Endothelial cell of umbilical vein (primary cell): ENCODE results near the gene ORC6. TPM values are rescaled to one million over a fixed set of nuclear protein-coding genes. Genes with fewer than 3 reads are reported as not detected.

ENCODE experiments used
- BruUV-seq: library from RNA; stranded (reverse); fragments of 400-500 nt; replicated peaks from 2 replicates; lab custom pipeline; 2021; lab: Mats Ljungman, UMichigan
- CTCF ChIA-PET: fragments of 300-600, 350-600 bp; sonication (Branson Sonifier 250); formaldehyde crosslinking; loops from one replicate; lab custom pipeline; 2021; ENCODE audit warnings: antibody characterized with exemption, inconsistent platforms; lab: Charles Lee
- POLR2A ChIA-PET: fragments of 300-600, 350-600 bp; sonication (Branson Sonifier 250); formaldehyde crosslinking; loops from one replicate; lab custom pipeline; 2021; ENCODE audit warnings: antibody characterized with exemption, inconsistent platforms; lab: Charles Lee
- DNase-seq: peaks from one replicate; pipeline ENCODE4 v3.0.0-alpha.2; 2011; ENCODE audit warnings: low read depth, low spot score
- FAIRE-seq: peaks from 2 replicates; lab custom pipeline; 2011; peaks lifted over from hg19 to GRCh38; lab: Jason Lieb, UNC
- H2AFZ ChIP-seq: 2 replicates; pipeline ENCODE4 v1.6.0; 2012; ENCODE audit warnings: low read depth, low read length, control low read depth, inconsistent platforms
- H3K27ac ChIP-seq: 2 replicates; pipeline ENCODE4 v1.5.1; 2011; ENCODE audit warnings: low read depth, mild to moderate bottlenecking, control low read depth, low read length, moderate library complexity; ENCODE audit not compliant: insufficient read depth
- H3K27me3 ChIP-seq, 2 experiments: 2 replicates each; pipeline versions ENCODE4 v1.6.0 to v1.6.1; 2011; ENCODE audit warnings: low read length in 2 of 2, mixed read lengths in 1 of 2; ENCODE audit not compliant: control insufficient read depth in 2 of 2, insufficient read depth in 2 of 2
- H3K36me3 ChIP-seq, 2 experiments: 2 replicates in 1 of 2; 3 replicates in 1 of 2; pipeline ENCODE4 v1.5.1; 2011; ENCODE audit warnings: low read length in 2 of 2, mild to moderate bottlenecking in 1 of 2, moderate library complexity in 1 of 2; ENCODE audit not compliant: control insufficient read depth in 2 of 2, insufficient read depth in 2 of 2; ENCODE audit errors: extremely low read depth in 1 of 2
- H3K4me1 ChIP-seq: 3 replicates; pipeline ENCODE4 v1.5.1; 2011; ENCODE audit warnings: mild to moderate bottlenecking, low read length; ENCODE audit not compliant: control insufficient read depth, insufficient read depth; ENCODE audit errors: extremely low read depth
- H3K4me2 ChIP-seq: 2 replicates; pipeline ENCODE4 v1.6.1; 2011; ENCODE audit warnings: low read length, control low read depth, mixed read lengths; ENCODE audit not compliant: insufficient read depth
- H3K4me3 ChIP-seq, 3 experiments: fragments of 200-600 bp in 1 of 3; sonication (generic), shearing (Covaris generic) in 1 of 3; replicated peaks in 1 of 3; 2 replicates each; pipeline ENCODE4 v1.5.1; 2011 to 2016; ENCODE audit warnings: control low read depth in 3 of 3, low read length in 3 of 3, mild to moderate bottlenecking in 2 of 3, inconsistent platforms in 1 of 3, low read depth in 1 of 3, moderate library complexity in 1 of 3; ENCODE audit not compliant: insufficient read depth in 1 of 3
- H3K79me2 ChIP-seq: 2 replicates; pipeline ENCODE4 v1.6.0; 2012; ENCODE audit warnings: low read length, inconsistent platforms; ENCODE audit not compliant: control insufficient read depth, insufficient read depth
- H3K9ac ChIP-seq: replicated peaks from 2 replicates; pipeline ENCODE3; 2011; ENCODE audit warnings: low read length, control low read depth; ENCODE audit not compliant: insufficient read depth; ENCODE audit errors: extremely low read depth
- H3K9me1 ChIP-seq: replicated peaks from 3 replicates; pipeline ENCODE4 v1.6.0; 2011; ENCODE audit warnings: mild to moderate bottlenecking, low read length; ENCODE audit not compliant: control insufficient read depth, insufficient read depth; ENCODE audit errors: extremely low read depth
- H3K9me3 ChIP-seq: replicated peaks from 2 replicates; pipeline ENCODE4 v1.5.1; 2012; ENCODE audit warnings: low read length, inconsistent platforms; ENCODE audit not compliant: control insufficient read depth, insufficient read depth
- H4K20me1 ChIP-seq: replicated peaks from 2 replicates; pipeline ENCODE3; 2011; ENCODE audit warnings: mild to moderate bottlenecking, low read length; ENCODE audit not compliant: control insufficient read depth, insufficient read depth; ENCODE audit errors: extremely low read depth
- CTCF ChIP-seq, 2 donors: IDR thresholded peaks; 1 replicate in 1 of 2; 2 replicates in 1 of 2; pipeline ENCODE4 v1.5.1; 2011; ENCODE audit warnings: low read length in 2 of 2, mild to moderate bottlenecking in 2 of 2, moderate library complexity in 2 of 2, control low read depth in 1 of 2, inconsistent platforms in 1 of 2, low read depth in 1 of 2; ENCODE audit not compliant: insufficient read depth in 1 of 2; ENCODE audit errors: extremely low read depth in 1 of 2
- EZH2 ChIP-seq: IDR thresholded peaks from 2 replicates; pipeline ENCODE4 v1.6.1; 2012; ENCODE audit warnings: borderline replicate concordance, low read depth, mild to moderate bottlenecking, moderate library complexity, low read length, inconsistent platforms; ENCODE audit not compliant: severe bottlenecking
- FOS ChIP-seq: IDR thresholded peaks from 2 replicates; pipeline ENCODE4 v1.6.1; 2011; ENCODE audit warnings: mild to moderate bottlenecking, low read length, moderate library complexity, borderline replicate concordance; ENCODE audit not compliant: insufficient read depth
- GATA2 ChIP-seq: IDR thresholded peaks from 2 replicates; pipeline ENCODE4 v1.7.0; 2011; ENCODE audit warnings: low read depth, mild to moderate bottlenecking, moderate library complexity, mixed read lengths, low read length; ENCODE audit not compliant: insufficient read length, insufficient read depth
- JUN ChIP-seq: IDR thresholded peaks from 2 replicates; pipeline ENCODE4 v1.6.1; 2011; ENCODE audit warnings: borderline replicate concordance, low read depth; ENCODE audit not compliant: insufficient read length, insufficient read depth
- MYC ChIP-seq: IDR thresholded peaks from one replicate; pipeline ENCODE4 v1.6.1; 2011; ENCODE audit warnings: mild to moderate bottlenecking, low read depth, low read length
- POLR2A ChIP-seq: IDR thresholded peaks from 2 replicates; pipeline ENCODE4 v1.6.1; 2012; ENCODE audit warnings: low read depth, mild to moderate bottlenecking, control low read depth, low read length
- POLR2AphosphoS5 ChIP-seq: IDR thresholded peaks from 2 replicates; pipeline ENCODE4 v1.6.1; 2012; ENCODE audit warnings: low read depth, mild to moderate bottlenecking, control low read depth, low read length, moderate library complexity; ENCODE audit not compliant: insufficient read depth
- dilution Hi-C: fragments of 300-500 bp; cut with MboI; formaldehyde crosslinking; loops from one replicate; pipeline ENCODE4 v1.15.0; 2019; ENCODE audit warnings: low sequenced_read_pairs; ENCODE audit not compliant: extremely low pct_ligation_motif_present
- intact Hi-C: fragments of 100-400 bp; cut with micrococcal nuclease; formaldehyde crosslinking; loops from one replicate; pipeline ENCODE4 v1.10.0; 2022
- polyA plus RNA-seq, 4 experiments: library from polyadenylated mRNA; depleted of rRNA in 3 of 4; stranded (reverse) in 3 of 4; unstranded in 1 of 4; fragments of >200 nt; gene quantifications; 2 replicates each; pipeline versions ENCODE4 v1.2.1 to v1.2.3, GENCODE V29; 2011 to 2012; ENCODE audit warnings: missing spikeins in 1 of 4
- total RNA-seq: library from RNA; stranded (reverse); gene quantifications from 2 replicates; pipeline ENCODE4 v1.2.3, GENCODE V29; 2021
- TF ChIP-seq, protein P1 (sequence below): IDR thresholded peaks from 2 replicates; pipeline ENCODE4 v1.6.1; 2011; ENCODE audit not compliant: insufficient read depth, insufficient read length

ORC6 gene
- total and polyA plus RNA-seq, 2 donors (not counting 3 experiments of a cell fraction or from before 2014, with no cell fraction given), result 15.9 to 31.1 TPM

DNA sequence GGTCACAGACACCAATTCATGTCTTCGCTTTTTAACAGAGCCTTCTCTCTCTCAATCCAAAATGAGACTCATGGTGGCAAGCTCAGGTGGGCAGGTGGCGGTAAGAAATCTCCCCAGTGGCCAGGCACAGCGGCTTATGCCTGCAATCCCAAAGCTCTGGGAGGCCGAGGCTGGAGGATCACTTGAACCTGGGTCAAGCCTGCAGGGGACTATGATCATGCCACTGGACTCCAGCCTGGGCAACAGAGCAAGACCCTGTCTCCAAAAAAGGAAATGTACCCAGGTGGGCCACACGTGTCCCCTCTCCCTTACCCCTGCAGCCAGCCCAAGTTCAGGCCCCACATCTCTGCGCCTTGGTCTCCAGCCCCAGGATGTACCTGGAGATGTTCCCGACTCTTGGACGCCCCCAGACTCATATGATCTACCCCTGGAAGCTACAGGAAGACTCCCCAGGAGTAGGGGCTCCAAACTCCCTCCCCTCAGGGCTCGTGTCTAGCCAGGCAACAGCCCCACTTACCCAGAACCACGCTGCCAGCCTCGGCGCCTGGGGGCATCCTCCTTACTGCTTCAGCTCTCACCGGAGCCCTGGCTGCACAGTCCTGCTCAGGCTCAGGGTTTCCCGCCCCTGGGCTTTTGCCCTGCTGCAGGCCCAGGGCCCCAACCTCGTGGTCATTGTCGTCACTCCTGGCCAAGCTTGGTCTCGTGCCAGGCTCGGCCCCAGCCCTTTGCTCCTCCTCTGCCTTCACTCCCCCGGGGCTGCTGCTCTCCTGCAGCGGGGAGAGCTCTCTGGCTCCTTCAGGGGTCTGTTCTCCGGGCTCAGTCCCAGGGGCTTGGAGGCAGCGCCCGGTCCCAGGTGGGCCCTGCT lies 42.5 kb downstream of the ORC6 start:
- Histone ChIP-seq H3K9me3 (no peaks in the 10 kb centered on the region), H3K4me1 (no peaks in the 10 kb centered on the region), H3K4me3 (no peak overlapping the region), H3K27me3 (no peaks in the 10 kb centered on the region), H3K27ac (no peak overlapping the region), H3K9me1 (no peaks in the 10 kb centered on the region), H3K4me2 (no peak overlapping the region), H3K79me2 (no peaks in the 10 kb centered on the region), H3K36me3 (no peaks in the 10 kb centered on the region), H3K9ac (no peak overlapping the region), H4K20me1 (no peaks in the 10 kb centered on the region), H2AFZ (no peak overlapping the region)
- ChIA-PET POLR2A (no interaction called here), CTCF (no interaction called here)
- FAIRE-seq, result no peak
- TF ChIP-seq MYC (no peak), POLR2A (no peak), FOS (no peak), JUN (no peak), EZH2 (no peak), CTCF (IDR thresholded peaks at IDR 0.05; ENCODE audit: extremely low read depth in 1 of 2, insufficient read depth in 1 of 2, low read depth in 1 of 2, low read length in 2 of 2) (no peak), POLR2AphosphoS5 (no peak), GATA2 (no peak)
- TF ChIP-seq, protein P1, sequence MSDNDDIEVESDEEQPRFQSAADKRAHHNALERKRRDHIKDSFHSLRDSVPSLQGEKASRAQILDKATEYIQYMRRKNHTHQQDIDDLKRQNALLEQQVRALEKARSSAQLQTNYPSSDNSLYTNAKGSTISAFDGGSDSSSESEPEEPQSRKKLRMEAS, result no peak
- no peak for DNase-seq
- dilution Hi-C loops (no loop called here), intact Hi-C loops (no loop called here)
- BruUV-seq, result no TSS peak
